SK-N-SH treated with all-trans-retinoic acid at 6 μM for 48 hours (cell line): ENCODE results near the gene LRP2.

Source experiments
- ARNTL ChIP-seq: fragments of 450-650 bp; formaldehyde crosslinking; IDR thresholded peaks from 2 replicates; pipeline ENCODE4 v1.5.0; 2020; ENCODE audit warnings: low read depth, mild to moderate bottlenecking, moderate library complexity, borderline replicate concordance
- PATZ1 ChIP-seq: fragments of 250-450 bp; sonication (Bioruptor Pico); IDR thresholded peaks from 2 replicates; pipeline ENCODE4 v1.8.0; 2020; ENCODE audit warnings: mild to moderate bottlenecking, moderate library complexity, borderline replicate concordance

GRCh38 chr2:169366066-169366465 lies 3.7 kb upstream of the LRP2 start:
- TF ChIP-seq PATZ1 (CRISPR knock-in tag) (no peak), ARNTL (CRISPR knock-in tag) (no peak)
